ENCODE measurements around the gene SLC8B1. TPM values are rescaled to one million over a fixed set of nuclear protein-coding genes. Genes with fewer than 3 reads are reported as not detected.

Gene SLC8B1
- polyA plus RNA-seq, 1 donor from 2014 or later = 1.1 TPM

- no peaks in the 10 kb centered on the region for H3K27me3 ChIP-seq (ENCODE audit: insufficient read depth, low read depth, low read length)
Observed at GRCh38 chr12:113274848-113275247, 60.1 kb downstream of the SLC8B1 start.

GRCh38 chr12:113273053-113273725, 61.7 kb downstream of the SLC8B1 start:
- Histone ChIP-seq H4K20me1 (ENCODE audit: insufficient read depth) (no peaks in the 10 kb centered on the region), H3K4me3 (ENCODE audit: low read length) (no peak overlapping the region), H3K27me3 (ENCODE audit: insufficient read depth, low read depth, low read length) (no peaks in the 10 kb centered on the region), H3F3A (ENCODE audit: insufficient read depth, low read length, poor library complexity, severe bottlenecking) (no peaks in the 10 kb centered on the region), H3K27ac (ENCODE audit: low read length) (no peak overlapping the region), H3K9ac (ENCODE audit: low read length) (no peak overlapping the region), H2AFZ (ENCODE audit: low read depth, low read length) (no peak overlapping the region), H3K36me3 (ENCODE audit: insufficient read depth, low read length) (no peaks in the 10 kb centered on the region), H3K79me2 (replicated peaks; ENCODE audit: insufficient read depth, low read length) (no peaks in the 10 kb centered on the region), H3K9me2 (ENCODE audit: insufficient read depth, low read length) (no peaks in the 10 kb centered on the region), H3K9me3 (ENCODE audit: low read length) (no peaks in the 10 kb centered on the region), H3K4me2 (ENCODE audit: low read length) (no peak overlapping the region)
- TF ChIP-seq MXI1 (conservative IDR thresholded peaks at IDR 0.05; ENCODE audit: poor library complexity, severe bottlenecking) (no peak), POLR2AphosphoS5 (IDR thresholded peaks at IDR 0.05) (no peak), EZH2 (IDR thresholded peaks at IDR 0.05; ENCODE audit: borderline replicate concordance, insufficient read depth, low read length, poor library complexity, severe bottlenecking) (no peak), RAD21 (conservative IDR thresholded peaks at IDR 0.05) (no peak), CTCF (IDR thresholded peaks at IDR 0.05; ENCODE audit: poor library complexity, severe bottlenecking) (no peak), EP300 (conservative IDR thresholded peaks at IDR 0.05; ENCODE audit: poor library complexity, severe bottlenecking) (no peak), REST (IDR thresholded peaks at IDR 0.05; ENCODE audit: borderline replicate concordance) (no peak), TAF1 (IDR thresholded peaks at IDR 0.05; ENCODE audit: low read depth) (no peak), SMC3 (conservative IDR thresholded peaks at IDR 0.05; ENCODE audit: poor library complexity) (no peak)

More at GRCh38 chr12:113274848-113275247, 60.1 kb downstream of the SLC8B1 start:
- no peak overlapping the region for H3K4me2 ChIP-seq (ENCODE audit: low read length)
- H3K9me2 ChIP-seq (ENCODE audit: insufficient read depth, low read length) = no peaks in the 10 kb centered on the region
- TF ChIP-seq TAF1 (IDR thresholded peaks at IDR 0.05; ENCODE audit: low read depth) (no peak), CTCF (IDR thresholded peaks at IDR 0.05; ENCODE audit: poor library complexity, severe bottlenecking) (no peak), EP300 (conservative IDR thresholded peaks at IDR 0.05; ENCODE audit: poor library complexity, severe bottlenecking) (no peak), EZH2 (IDR thresholded peaks at IDR 0.05; ENCODE audit: borderline replicate concordance, insufficient read depth, low read length, poor library complexity, severe bottlenecking) (no peak), RAD21 (conservative IDR thresholded peaks at IDR 0.05) (no peak), POLR2AphosphoS5 (IDR thresholded peaks at IDR 0.05) (no peak), SMC3 (conservative IDR thresholded peaks at IDR 0.05; ENCODE audit: poor library complexity) (no peak), MXI1 (conservative IDR thresholded peaks at IDR 0.05; ENCODE audit: poor library complexity, severe bottlenecking) (no peak)
- no peak overlapping the region for H3K4me3 ChIP-seq (ENCODE audit: low read length)
- H3K27ac ChIP-seq (ENCODE audit: low read length) = no peak overlapping the region
- no peaks in the 10 kb centered on the region for H3K36me3 ChIP-seq (ENCODE audit: insufficient read depth, low read length)
- H3K79me2 ChIP-seq (replicated peaks; ENCODE audit: insufficient read depth, low read length) = no peaks in the 10 kb centered on the region
- H3K9ac ChIP-seq (ENCODE audit: low read length) = no peak overlapping the region
- H3K9me3 ChIP-seq (ENCODE audit: low read length) = no peaks in the 10 kb centered on the region
- no peak overlapping the region for H2AFZ ChIP-seq (ENCODE audit: low read depth, low read length)
- no peaks in the 10 kb centered on the region for H3F3A ChIP-seq (ENCODE audit: insufficient read depth, low read length, poor library complexity, severe bottlenecking)
- H4K20me1 ChIP-seq (ENCODE audit: insufficient read depth) = no peaks in the 10 kb centered on the region

All from neural cell (in vitro differentiated cells).